Nephron progenitor cell (in vitro differentiated cells): ENCODE results near the gene ICAM1.

Source experiments
- DNase-seq: peaks from one replicate; pipeline ENCODE4 v3.0.0; 2021
- H3K27ac Mint-ChIP-seq: 2 replicates; pipeline ENCODE4 v1.8.0; 2021; ENCODE audit warnings: mild to moderate bottlenecking, moderate library complexity, mixed read lengths
- H3K27me3 Mint-ChIP-seq: 2 replicates; pipeline ENCODE4 v1.8.0; 2021; ENCODE audit warnings: mild to moderate bottlenecking, low read depth, mixed read lengths; ENCODE audit not compliant: poor library complexity
- H3K36me3 Mint-ChIP-seq: 2 replicates; pipeline ENCODE4 v1.8.0; 2021; ENCODE audit warnings: low read depth, mixed read lengths
- H3K4me1 Mint-ChIP-seq: 2 replicates; pipeline ENCODE4 v1.8.0; 2021; ENCODE audit warnings: mixed read lengths
- H3K4me3 Mint-ChIP-seq: 2 replicates; pipeline ENCODE4 v1.8.0; 2021; ENCODE audit warnings: mild to moderate bottlenecking, moderate library complexity, mixed read lengths
- H3K9me3 Mint-ChIP-seq: 2 replicates; pipeline ENCODE4 v1.8.0; 2021; ENCODE audit warnings: mild to moderate bottlenecking, moderate library complexity, mixed read lengths
- TF ChIP-seq, protein P1 (sequence below): fragments of 200-600 bp; sonication (generic); IDR thresholded peaks from 2 replicates; pipeline ENCODE4 v1.5.0; 2021; ENCODE audit warnings: antibody characterized with exemption

ICAM1 gene

DNA sequence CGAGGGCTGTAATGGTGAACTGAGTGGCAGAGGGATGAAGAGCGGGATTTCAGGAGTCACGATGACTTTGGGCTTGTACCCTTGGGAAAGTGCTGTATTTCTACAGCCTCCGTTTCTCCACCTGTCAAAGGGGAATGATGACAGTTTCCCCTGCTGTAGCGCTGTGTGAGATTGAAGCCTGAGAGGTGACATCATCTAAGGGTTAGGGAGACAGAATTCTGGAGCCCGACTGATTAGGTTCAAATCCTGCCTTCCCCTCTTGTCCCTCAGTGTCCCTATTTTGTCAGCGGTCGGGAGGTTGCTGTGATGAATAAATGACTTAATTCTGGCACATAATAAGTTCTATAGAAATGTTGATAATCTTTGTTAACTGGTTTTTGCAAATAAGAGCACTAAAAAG, 18.2 kb upstream of the ICAM1 start:
- Mint-ChIP-seq H3K27me3 (peaks cover 4% of the 10 kb centered on the region), H3K4me1 (peaks cover 22% of the 10 kb centered on the region)

DNA sequence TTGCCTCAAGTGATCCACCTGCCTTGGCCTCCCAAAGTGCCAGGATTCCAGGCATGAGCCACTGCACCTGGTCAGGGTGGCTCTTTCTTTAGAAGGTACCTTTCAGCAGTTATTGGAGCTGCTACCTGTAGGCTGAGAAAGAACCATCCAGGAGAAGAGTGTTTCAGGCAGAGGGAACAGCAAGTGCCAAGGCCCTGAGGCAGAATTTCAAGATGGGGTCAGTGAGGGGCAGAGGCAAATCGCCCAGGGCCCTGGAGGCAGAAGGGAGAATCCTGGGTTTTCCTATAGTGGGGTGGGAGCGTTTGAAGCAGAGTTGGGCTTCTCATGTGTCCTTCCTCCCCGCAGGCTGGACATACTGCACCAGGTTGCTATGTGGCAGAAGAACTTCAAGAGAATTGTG, 16.7 kb upstream of the ICAM1 start:
- Mint-ChIP-seq H3K27me3 (peaks cover 4% of the 10 kb centered on the region), H3K9me3 (no peaks in the 10 kb centered on the region), H3K36me3 (peaks cover 38% of the 10 kb centered on the region), H3K4me1 (peaks cover 22% of the 10 kb centered on the region), H3K27ac (no peak overlapping the region), H3K4me3 (peak overlapping the region; percentile 72)
- TF ChIP-seq, protein P1, sequence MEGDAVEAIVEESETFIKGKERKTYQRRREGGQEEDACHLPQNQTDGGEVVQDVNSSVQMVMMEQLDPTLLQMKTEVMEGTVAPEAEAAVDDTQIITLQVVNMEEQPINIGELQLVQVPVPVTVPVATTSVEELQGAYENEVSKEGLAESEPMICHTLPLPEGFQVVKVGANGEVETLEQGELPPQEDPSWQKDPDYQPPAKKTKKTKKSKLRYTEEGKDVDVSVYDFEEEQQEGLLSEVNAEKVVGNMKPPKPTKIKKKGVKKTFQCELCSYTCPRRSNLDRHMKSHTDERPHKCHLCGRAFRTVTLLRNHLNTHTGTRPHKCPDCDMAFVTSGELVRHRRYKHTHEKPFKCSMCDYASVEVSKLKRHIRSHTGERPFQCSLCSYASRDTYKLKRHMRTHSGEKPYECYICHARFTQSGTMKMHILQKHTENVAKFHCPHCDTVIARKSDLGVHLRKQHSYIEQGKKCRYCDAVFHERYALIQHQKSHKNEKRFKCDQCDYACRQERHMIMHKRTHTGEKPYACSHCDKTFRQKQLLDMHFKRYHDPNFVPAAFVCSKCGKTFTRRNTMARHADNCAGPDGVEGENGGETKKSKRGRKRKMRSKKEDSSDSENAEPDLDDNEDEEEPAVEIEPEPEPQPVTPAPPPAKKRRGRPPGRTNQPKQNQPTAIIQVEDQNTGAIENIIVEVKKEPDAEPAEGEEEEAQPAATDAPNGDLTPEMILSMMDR = no peak
- DNase-seq = no peak

More for the DNA sequence above, 18.2 kb upstream of the ICAM1 start:
- Mint-ChIP-seq H3K4me3 (peak overlapping the region; percentile 98), H3K27ac (no peak overlapping the region), H3K36me3 (peaks cover 32% of the 10 kb centered on the region), H3K9me3 (no peaks in the 10 kb centered on the region)
- TF ChIP-seq, protein P1 = no peak
- DNase-seq = no peak

DNA sequence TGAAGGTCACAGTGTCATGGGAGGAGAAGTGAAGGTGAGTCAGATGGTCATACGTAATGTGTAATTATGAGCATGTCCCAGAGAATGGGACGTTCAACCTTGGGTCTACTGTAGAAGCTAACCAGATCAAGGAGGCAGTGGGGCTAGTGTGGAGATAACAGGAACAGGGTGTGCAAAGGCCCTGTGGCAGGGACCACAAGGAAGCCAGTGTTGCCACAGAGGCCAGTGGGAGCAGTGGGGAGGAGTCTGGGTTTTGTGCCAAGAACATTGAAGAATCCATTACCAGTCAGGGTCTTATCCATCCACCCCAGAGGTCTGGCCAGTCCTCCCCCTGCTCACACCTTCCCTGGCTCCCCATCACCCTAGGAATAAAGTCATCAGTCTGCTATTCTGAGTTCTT, 15.6 kb upstream of the ICAM1 start:
- TF ChIP-seq, protein P1 = no peak
- no peak overlapping the region for H3K4me3 Mint-ChIP-seq
- peaks cover 38% of the 10 kb centered on the region for H3K36me3 Mint-ChIP-seq
- H3K27ac Mint-ChIP-seq = no peak overlapping the region
- DNase-seq = no peak
- H3K4me1 Mint-ChIP-seq = peaks cover 22% of the 10 kb centered on the region
- peaks cover 4% of the 10 kb centered on the region for H3K27me3 Mint-ChIP-seq
- H3K9me3 Mint-ChIP-seq = no peaks in the 10 kb centered on the region

DNA sequence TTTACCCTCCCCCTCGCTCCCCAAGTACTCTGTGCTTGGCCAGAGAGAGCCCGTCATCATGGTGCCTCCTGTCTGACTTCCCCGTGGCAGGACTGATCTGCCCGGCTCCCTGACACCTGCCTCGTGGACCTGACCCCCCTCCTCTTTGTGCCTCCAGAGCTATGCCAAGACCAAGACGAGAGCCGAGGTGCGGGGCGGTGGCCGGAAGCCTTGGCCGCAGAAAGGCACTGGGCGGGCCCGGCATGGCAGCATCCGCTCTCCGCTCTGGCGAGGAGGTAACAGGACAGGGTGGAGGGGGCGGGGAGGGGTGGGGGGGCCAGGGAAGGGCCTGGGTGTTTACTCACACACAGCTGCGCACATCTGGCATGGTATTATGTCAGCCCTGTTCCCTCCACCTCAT, 14.4 kb upstream of the ICAM1 start:
- no peak for DNase-seq
- peaks cover 38% of the 10 kb centered on the region for H3K36me3 Mint-ChIP-seq
- H3K4me1 Mint-ChIP-seq = peaks cover 21% of the 10 kb centered on the region
- TF ChIP-seq, protein P1 = no peak
- H3K27ac Mint-ChIP-seq = no peak overlapping the region
- no peaks in the 10 kb centered on the region for H3K9me3 Mint-ChIP-seq
- no peak overlapping the region for H3K4me3 Mint-ChIP-seq
- H3K27me3 Mint-ChIP-seq = peaks cover 4% of the 10 kb centered on the region

DNA sequence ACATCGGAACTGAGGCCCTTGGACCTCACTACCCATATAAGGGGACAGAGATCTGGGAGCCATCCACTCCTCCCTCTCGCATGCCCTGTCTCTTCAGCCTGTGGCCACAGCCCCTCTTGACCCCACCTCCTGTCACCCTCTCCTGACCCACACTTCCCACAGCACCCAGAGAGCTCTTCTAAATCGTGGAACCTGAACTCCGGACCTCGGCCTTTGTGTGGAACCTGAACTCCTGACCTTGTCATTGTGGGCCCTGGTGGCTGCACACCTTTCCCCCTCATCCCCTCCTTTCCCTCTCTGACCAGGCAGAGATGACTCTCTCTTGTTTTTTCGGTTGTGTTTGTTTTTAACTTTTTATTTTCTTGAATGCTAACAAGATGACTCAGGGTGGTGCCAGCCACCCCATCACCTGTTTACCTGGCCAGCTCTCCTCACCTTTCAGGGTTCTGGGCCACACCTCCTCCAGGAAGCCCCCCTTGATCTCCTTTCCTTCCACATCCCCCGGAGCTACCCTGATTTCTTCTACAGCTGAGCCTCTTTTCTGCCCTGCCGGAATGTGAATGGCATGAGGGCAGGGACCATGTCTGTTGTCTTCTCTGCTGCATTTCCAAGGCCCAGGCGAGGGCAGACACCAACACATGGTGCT, 13.8 kb upstream of the ICAM1 start:
- H3K27ac Mint-ChIP-seq = peak overlapping the region; percentile 96
- H3K36me3 Mint-ChIP-seq = peaks cover 38% of the 10 kb centered on the region
- H3K4me1 Mint-ChIP-seq = peaks cover 16% of the 10 kb centered on the region
- TF ChIP-seq, protein P1 = no peak
- H3K4me3 Mint-ChIP-seq = no peak overlapping the region
- no peak for DNase-seq
- peaks cover 7% of the 10 kb centered on the region for H3K27me3 Mint-ChIP-seq
- H3K9me3 Mint-ChIP-seq = no peaks in the 10 kb centered on the region

DNA sequence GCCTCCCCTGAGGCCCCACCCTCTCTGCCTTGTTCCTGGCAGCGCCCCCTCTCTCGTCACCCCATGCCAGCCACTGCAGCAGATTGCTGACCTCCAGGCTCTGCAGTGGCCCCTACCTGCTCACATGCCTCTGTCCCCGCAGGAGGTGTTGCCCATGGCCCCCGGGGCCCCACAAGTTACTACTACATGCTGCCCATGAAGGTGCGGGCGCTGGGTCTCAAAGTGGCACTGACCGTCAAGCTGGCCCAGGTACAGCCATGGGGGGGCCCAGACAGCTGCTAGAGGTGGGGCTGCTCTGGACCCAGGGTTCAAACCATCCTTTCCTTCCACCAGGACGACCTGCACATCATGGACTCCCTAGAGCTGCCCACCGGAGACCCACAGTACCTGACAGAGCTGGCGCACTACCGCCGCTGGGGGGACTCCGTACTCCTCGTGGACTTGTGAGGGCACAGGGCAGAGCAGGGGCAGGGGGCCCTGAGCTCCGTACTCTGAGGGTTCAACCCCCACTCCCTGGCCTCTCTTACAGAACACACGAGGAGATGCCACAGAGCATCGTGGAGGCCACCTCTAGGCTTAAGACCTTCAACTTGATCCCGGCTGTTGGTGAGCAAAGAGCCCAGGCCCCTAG, 12.7 kb upstream of the ICAM1 start:
- TF ChIP-seq, protein P1 = no peak
- DNase-seq = no peak
- peaks cover 38% of the 10 kb centered on the region for H3K36me3 Mint-ChIP-seq
- no peak overlapping the region for H3K27ac Mint-ChIP-seq
- no peak overlapping the region for H3K4me3 Mint-ChIP-seq
- H3K27me3 Mint-ChIP-seq = peaks cover 9% of the 10 kb centered on the region
- H3K9me3 Mint-ChIP-seq = no peaks in the 10 kb centered on the region
- peaks cover 6% of the 10 kb centered on the region for H3K4me1 Mint-ChIP-seq
